ENCODE data around the gene PRUNE2. TPM values are rescaled to one million over a fixed set of nuclear protein-coding genes. Genes with fewer than 3 reads are reported as not detected.

PRUNE2 gene
- total and polyA plus RNA-seq, 2 of the 8 experiments (the other 6 are each of a cell fraction or from before 2014, with no cell fraction given) = 5.5 to 13.3 TPM

GRCh38 chr9:76575761-76576160 lies 330.2 kb downstream of the PRUNE2 start:
- no peaks in the 10 kb centered on the region for H3K36me3 ChIP-seq (ENCODE audit: control insufficient read depth in 2 of 4, insufficient read depth in 4 of 4, low read length in 3 of 4)
- ChIA-PET POLR2A (ENCODE audit: partially characterized antibody) (no interaction called here), CTCF (ENCODE audit: partially characterized antibody) (interaction anchor here (0.6 to 1.4 kb wide), 4 partner anchors 83 to 182 kb away, joined by 3 read pairs; no protein-coding TSS in a partner anchor)
- H3K14ac ChIP-seq (ENCODE audit: insufficient read length) = no peak overlapping the region
- H4K20me1 ChIP-seq (replicated peaks in 1 of 2; ENCODE audit: control insufficient read depth in 1 of 2, insufficient read depth in 2 of 2, low read length in 2 of 2) = no peaks in the 10 kb centered on the region
- H2AK5ac ChIP-seq (ENCODE audit: low read depth, low read length) = no peak overlapping the region
- TF ChIP-seq BACH1 (IDR thresholded peaks at IDR 0.05; ENCODE audit: low read length) = no peak
- TF ChIP-seq CHD1 (IDR thresholded peaks at IDR 0.05; ENCODE audit: low read depth, low read length) = no peak
- no peak for TF ChIP-seq SP1 (IDR thresholded peaks at IDR 0.05; ENCODE audit: low read depth, low read length)
- TF ChIP-seq EP300 (IDR thresholded peaks at IDR 0.05; ENCODE audit: borderline replicate concordance in 1 of 2, low read depth in 2 of 2, low read length in 2 of 2) = no peak
- no peak for TF ChIP-seq FOSL1 (IDR thresholded peaks at IDR 0.05; ENCODE audit: insufficient read depth, low read depth, low read length)
- no peak for TF ChIP-seq SUZ12 (IDR thresholded peaks at IDR 0.05; ENCODE audit: low read length)
- no peak for TF ChIP-seq TBP (IDR thresholded peaks at IDR 0.05; ENCODE audit: low read depth, low read length)
- TF ChIP-seq TEAD4 (IDR thresholded peaks at IDR 0.05; ENCODE audit: low read depth, low read length) = no peak
- no peak for TF ChIP-seq ATF2 (IDR thresholded peaks at IDR 0.05; ENCODE audit: low read length)
- no peak for TF ChIP-seq CTCF (IDR thresholded peaks at IDR 0.05; ENCODE audit: control extremely low read depth in 1 of 3, insufficient read depth in 1 of 3, low read depth in 1 of 3, low read length in 3 of 3)
- no peaks in the 10 kb centered on the region for H3K79me1 ChIP-seq (ENCODE audit: low read depth, low read length)
- no peak overlapping the region for H2BK5ac ChIP-seq (ENCODE audit: low read depth, low read length)
- no peak overlapping the region for H3K4me2 ChIP-seq (ENCODE audit: insufficient read depth in 1 of 2, low read depth in 2 of 2, low read length in 2 of 2)
- H3K27me3 ChIP-seq (replicated peaks in 1 of 4; ENCODE audit: control insufficient read depth in 3 of 4, extremely low read depth in 1 of 4, insufficient read depth in 3 of 4, low read length in 3 of 4) = no peaks in the 10 kb centered on the region
- no peak overlapping the region for H3K56ac ChIP-seq (replicated peaks; ENCODE audit: insufficient read length, low read depth, low read length)
- WGBS, 2 experiments (ENCODE audit: extremely low coverage in 1 of 2, insufficient coverage in 1 of 2, insufficient read length in 1 of 2, insufficient replicate concordance in 2 of 2, low coverage in 1 of 2, low lambda C conversion rate in 2 of 2, missing lambda C conversion rate in 1 of 2) = 89% methylated on average over 2 of the region's 2 CpGs; no CpG with 5 or more reads in 1 of the 2 experiments
- no peak overlapping the region for H4K5ac ChIP-seq (ENCODE audit: insufficient read length, low read depth, low read length)
- no peak overlapping the region for H2AFZ ChIP-seq (ENCODE audit: low read length)
- FAIRE-seq (no peak), DNase-seq (ENCODE audit: low read depth in 1 of 2, low spot score in 2 of 2) (no peak)
- no peaks in the 10 kb centered on the region for H3K79me2 ChIP-seq (ENCODE audit: control insufficient read depth in 1 of 2, insufficient read depth in 2 of 2, low read length in 2 of 2)
- no peak overlapping the region for H3K9ac ChIP-seq (replicated peaks in 1 of 4; ENCODE audit: extremely low read depth in 1 of 4, low read depth in 3 of 4, low read length in 3 of 4)
- no peak overlapping the region for H2BK15ac ChIP-seq (ENCODE audit: low read length)
- no peak overlapping the region for H2BK20ac ChIP-seq (ENCODE audit: low read length)
- no peaks in the 10 kb centered on the region for H3K23me2 ChIP-seq (ENCODE audit: low read depth, low read length)
- H3K4me1 ChIP-seq (replicated peaks in 1 of 4; ENCODE audit: control insufficient read depth in 3 of 4, insufficient read depth in 4 of 4, low read length in 3 of 4) = no peaks in the 10 kb centered on the region
- H3K27ac ChIP-seq (ENCODE audit: low read depth, low read length) = no peak overlapping the region
- H4K8ac ChIP-seq (ENCODE audit: extremely low read depth, insufficient read depth, low read length) = no peak overlapping the region
- no peak overlapping the region for H2BK12ac ChIP-seq (ENCODE audit: low read depth, low read length)
- no peak overlapping the region for H3K4me3 ChIP-seq (ENCODE audit: extremely low read depth in 1 of 4, insufficient read depth in 2 of 4, low read depth in 3 of 4, low read length in 4 of 4)
- no peak overlapping the region for H3K23ac ChIP-seq (ENCODE audit: insufficient read length)
- no peak overlapping the region for H3K4ac ChIP-seq (replicated peaks; ENCODE audit: insufficient read length, low read depth, low read length)
- H3K18ac ChIP-seq (ENCODE audit: extremely low read depth, low read length) = no peak overlapping the region
- no peak overlapping the region for H2BK120ac ChIP-seq (replicated peaks; ENCODE audit: low read depth, low read length)
- H4K91ac ChIP-seq (replicated peaks; ENCODE audit: insufficient read length, low read length) = no peak overlapping the region
- H3K9me3 ChIP-seq (ENCODE audit: insufficient read depth in 2 of 2, low read depth in 1 of 2, low read length in 1 of 2) = 0 out of 4 replicates have a peak, but pooled peaks cover 0 to 2% of the 10 kb centered on the region in 2 experiments

Data from H1 (cell line).